PC-3 (cell line): ENCODE measurements around the gene SERINC2. TPM values are rescaled to one million over a fixed set of nuclear protein-coding genes. Genes with fewer than 3 reads are reported as not detected.
A peak's percentile ranks its signal among the peaks of the same experiment; 100 is the strongest.
"Not testable (repeated sequence)": the region's sequence is repeated elsewhere in the genome, so short reads cannot be mapped to it uniquely, and the experiment has no call there.

ENCODE experiments used
- ATAC-seq: fragments of 200-7000 bp; cut with Tn5 transposase; 2 replicates; pipeline ENCODE4 v1.9.1; 2020; ENCODE audit warnings: mild to moderate bottlenecking, moderate library complexity
- BruUV-seq: library from RNA; stranded (reverse); fragments of 400-500 nt; replicated peaks from 2 replicates; lab custom pipeline; 2021; lab: Mats Ljungman, UMichigan
- CTCF ChIA-PET: fragments of 300-600 bp; sonication (Branson Sonifier 250); formaldehyde crosslinking; loops from one replicate; lab custom pipeline; 2022; ENCODE audit warnings: antibody characterized with exemption; lab: Charles Lee
- POLR2A ChIA-PET: fragments of 300-600 bp; sonication (Branson Sonifier 250); formaldehyde crosslinking; loops from one replicate; lab custom pipeline; 2022; ENCODE audit warnings: antibody characterized with exemption; ENCODE audit not compliant: unreplicated experiment; lab: Charles Lee
- DNase-seq: peaks from one replicate; pipeline ENCODE4 v3.0.0-alpha.2; 2015
- H2AFZ ChIP-seq: fragments of 300-600 bp; sonication (generic); 2 replicates; pipeline ENCODE4 v1.6.0; 2016; ENCODE audit warnings: antibody characterized with exemption, low read length
- H3F3A ChIP-seq: fragments of 300-600 bp; sonication (generic); one replicate; pipeline ENCODE4 v1.6.0; 2017; ENCODE audit warnings: antibody characterized with exemption, low read length, control low read depth, mild to moderate bottlenecking; ENCODE audit not compliant: unreplicated experiment
- H3K27ac ChIP-seq: fragments of 300-600 bp; sonication (generic); 2 replicates; pipeline ENCODE4 v1.5.1; 2016; ENCODE audit warnings: mild to moderate bottlenecking, low read length
- H3K27me3 ChIP-seq: fragments of 300-600 bp; sonication (generic); 2 replicates; pipeline ENCODE4 v1.6.1; 2016; ENCODE audit warnings: low read length, mixed read lengths
- H3K36me3 ChIP-seq: fragments of 300-600 bp; sonication (generic); 2 replicates; pipeline ENCODE4 v1.6.1; 2016; ENCODE audit warnings: low read depth, mixed run types, low read length, mixed read lengths
- H3K4me1 ChIP-seq: fragments of 300-600 bp; sonication (generic); 2 replicates; pipeline ENCODE4 v1.5.1; 2016; ENCODE audit warnings: low read length; ENCODE audit not compliant: insufficient read depth
- H3K4me2 ChIP-seq: fragments of 300-600 bp; sonication (generic); 2 replicates; pipeline ENCODE4 v1.6.0; 2016; ENCODE audit warnings: low read length
- H3K4me3 ChIP-seq: fragments of 300-600 bp; sonication (generic); 2 replicates; pipeline ENCODE4 v1.5.1; 2016; ENCODE audit warnings: mild to moderate bottlenecking, low read length, mixed read lengths
- H3K79me2 ChIP-seq: fragments of 300-600 bp; sonication (generic); 2 replicates; pipeline ENCODE4 v1.6.1; 2017; ENCODE audit warnings: low read length, mixed read lengths
- H3K9ac ChIP-seq: fragments of 300-600 bp; sonication (generic); 2 replicates; pipeline ENCODE4 v1.6.0; 2016; ENCODE audit warnings: mild to moderate bottlenecking, low read length
- H3K9me2 ChIP-seq: fragments of 300-600 bp; sonication (generic); replicated peaks from 2 replicates; pipeline ENCODE4 v1.6.1; 2016; ENCODE audit warnings: mixed run types, low read length, mixed read lengths
- H3K9me3 ChIP-seq: fragments of 300-600 bp; sonication (generic); 2 replicates; pipeline ENCODE4 v1.6.1; 2016; ENCODE audit warnings: low read length, mixed read lengths
- H4K20me1 ChIP-seq: fragments of 300-600 bp; sonication (generic); 2 replicates; pipeline ENCODE4 v1.6.1; 2016; ENCODE audit warnings: low read length, mixed read lengths
- CTCF ChIP-seq: fragments of 300-600 bp; sonication (generic); conservative IDR thresholded peaks from 2 replicates; pipeline ENCODE4 v1.5.1; 2017; ENCODE audit warnings: antibody characterized with exemption, low read depth, mild to moderate bottlenecking, low read length
- EZH2 ChIP-seq: fragments of 300-600 bp; sonication (generic); IDR thresholded peaks from one replicate; pipeline ENCODE4 v1.6.1; 2017; ENCODE audit warnings: antibody characterized with exemption, mild to moderate bottlenecking, low read length; ENCODE audit not compliant: unreplicated experiment
- EZH2phosphoT487 ChIP-seq: fragments of 300-600 bp; sonication (generic); IDR thresholded peaks from 2 replicates; pipeline ENCODE4 v1.6.1; 2018; ENCODE audit warnings: mild to moderate bottlenecking, antibody characterized with exemption, low read length, borderline replicate concordance
- intact Hi-C: fragments of 100-400 bp; cut with micrococcal nuclease; formaldehyde crosslinking; loops from 2 replicates; pipeline ENCODE4 v1.9.0; 2023
- total RNA-seq: library from RNA; depleted of rRNA; stranded (reverse); fragments of >200 nt; gene quantifications from 2 replicates; pipeline ENCODE4 v1.2.3, GENCODE V29; 2014

Gene SERINC2
- total RNA-seq, 1 experiment from 2014 or later: 51.5 TPM

GRCh38 chr1:31382379-31382989, 30.5 kb upstream of the SERINC2 start:
- intact Hi-C loops: no loop called here
- Histone ChIP-seq H2AFZ (no peak overlapping the region), H3K9ac (no peak overlapping the region), H3K79me2 (no peaks in the 10 kb centered on the region), H3K9me3 (no peaks in the 10 kb centered on the region), H3K4me3 (no peak overlapping the region), H4K20me1 (no peaks in the 10 kb centered on the region), H3K4me2 (peak overlapping the region; percentile 42), H3K27me3 (no peaks in the 10 kb centered on the region), H3K4me1 (peaks cover 37% of the 10 kb centered on the region), H3K36me3 (no peaks in the 10 kb centered on the region), H3K9me2 (no peaks in the 10 kb centered on the region), H3K27ac (peak overlapping the region; percentile 45), H3F3A (no peaks in the 10 kb centered on the region)
- CTCF ChIA-PET: no interaction called here
- POLR2A ChIA-PET: no interaction called here
- TF ChIP-seq EZH2: no peak
- no peak for TF ChIP-seq EZH2phosphoT487
- no peak for TF ChIP-seq CTCF
- BruUV-seq: no TSS peak
- ATAC-seq (no peak), DNase-seq (no peak)

- no TSS peak for BruUV-seq
- POLR2A ChIA-PET: no interaction called here
- intact Hi-C loops: no loop called here
These were observed 29.0 kb upstream of the SERINC2 start for GRCh38 chr1:31383967-31384366.

GRCh38 chr1:31386576-31387243, 26.3 kb upstream of the SERINC2 start:
- H3K4me3 ChIP-seq, intact Hi-C loops, H3K9ac ChIP-seq, H3K27me3 ChIP-seq, H3K27ac ChIP-seq, ATAC-seq, POLR2A ChIA-PET, H3K9me2 ChIP-seq, DNase-seq, H3K9me3 ChIP-seq, H3K79me2 ChIP-seq, H3F3A ChIP-seq, H2AFZ ChIP-seq, H3K36me3 ChIP-seq, BruUV-seq, H3K4me2 ChIP-seq, CTCF ChIA-PET, H4K20me1 ChIP-seq: not testable (repeated sequence)
- peaks cover 38% of the 10 kb centered on the region for H3K4me1 ChIP-seq

More at GRCh38 chr1:31383967-31384366, 29.0 kb upstream of the SERINC2 start:
- DNase-seq (no peak), ATAC-seq (no peak)
- no peaks in the 10 kb centered on the region for H3K27me3 ChIP-seq
- no peak overlapping the region for H2AFZ ChIP-seq
- H3K9me3 ChIP-seq: no peaks in the 10 kb centered on the region
- no peaks in the 10 kb centered on the region for H3K9me2 ChIP-seq
- no peak overlapping the region for H3K4me2 ChIP-seq
- no peaks in the 10 kb centered on the region for H4K20me1 ChIP-seq
- no peaks in the 10 kb centered on the region for H3K36me3 ChIP-seq
- H3K9ac ChIP-seq: no peak overlapping the region
- H3F3A ChIP-seq: no peaks in the 10 kb centered on the region
- H3K4me3 ChIP-seq: no peak overlapping the region
- H3K79me2 ChIP-seq: no peaks in the 10 kb centered on the region
- TF ChIP-seq EZH2phosphoT487 (no peak), EZH2 (no peak), CTCF (no peak)
- H3K27ac ChIP-seq: no peak overlapping the region
- CTCF ChIA-PET: interaction anchor here (1.0 kb wide), 1 partner anchor 11 kb away, joined by 5 read pairs; no protein-coding TSS in a partner anchor
- peaks cover 34% of the 10 kb centered on the region for H3K4me1 ChIP-seq
